HEK293 (cell line): Measurements from ENCODE around the gene STK39.

ENCODE experiments used
- GLIS2 ChIP-seq: fragments of 450-650 bp; formaldehyde crosslinking; IDR thresholded peaks from 2 replicates; pipeline ENCODE4 v1.5.1; 2016; ENCODE audit warnings: missing biosample characterization, missing genetic modification characterization
- ZNF768 ChIP-seq: fragments of 450-650 bp; formaldehyde crosslinking; IDR thresholded peaks from 2 replicates; pipeline ENCODE4 v1.5.1; 2018; ENCODE audit warnings: missing biosample characterization, mild to moderate bottlenecking, missing genetic modification characterization

GRCh38 chr2:168185583-168186274 lies 61.7 kb downstream of the STK39 start:
- TF ChIP-seq GLIS2 (tag by site-specific recombination) (no peak), ZNF768 (tag by site-specific recombination) (no peak)
